Activated CD4-positive, alpha-beta T cell treated with anti-CD3 and anti-CD28 coated beads for 4 hours (primary cell): ENCODE results near the gene KCNK4.

Experiments used
- DNase-seq, 2 donors: peaks; one replicate each; pipeline ENCODE4 v3.0.0-alpha.2; 2020

KCNK4 gene

DNA sequence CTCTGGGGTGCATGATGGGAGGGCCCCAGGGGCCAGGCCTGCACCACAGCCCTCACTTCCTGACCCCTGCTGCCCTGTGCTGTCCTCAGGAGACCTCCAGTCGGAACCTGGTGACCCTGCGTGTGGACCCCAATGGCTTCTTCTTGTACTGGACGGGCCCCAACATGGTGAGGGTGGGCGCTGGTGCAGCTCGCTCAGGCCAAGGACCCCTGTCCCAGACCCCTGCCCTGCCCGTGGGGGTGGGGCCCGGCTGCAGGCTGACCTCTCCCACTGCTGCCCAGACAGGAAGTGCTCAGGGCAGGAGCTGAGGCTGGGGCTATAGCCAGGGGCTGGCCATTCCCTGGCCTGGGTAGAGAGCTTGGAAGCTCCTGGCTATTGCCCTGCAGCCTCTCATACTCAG is 36.8 kb upstream of the KCNK4 start:
- DNase-seq, result no peak

DNA sequence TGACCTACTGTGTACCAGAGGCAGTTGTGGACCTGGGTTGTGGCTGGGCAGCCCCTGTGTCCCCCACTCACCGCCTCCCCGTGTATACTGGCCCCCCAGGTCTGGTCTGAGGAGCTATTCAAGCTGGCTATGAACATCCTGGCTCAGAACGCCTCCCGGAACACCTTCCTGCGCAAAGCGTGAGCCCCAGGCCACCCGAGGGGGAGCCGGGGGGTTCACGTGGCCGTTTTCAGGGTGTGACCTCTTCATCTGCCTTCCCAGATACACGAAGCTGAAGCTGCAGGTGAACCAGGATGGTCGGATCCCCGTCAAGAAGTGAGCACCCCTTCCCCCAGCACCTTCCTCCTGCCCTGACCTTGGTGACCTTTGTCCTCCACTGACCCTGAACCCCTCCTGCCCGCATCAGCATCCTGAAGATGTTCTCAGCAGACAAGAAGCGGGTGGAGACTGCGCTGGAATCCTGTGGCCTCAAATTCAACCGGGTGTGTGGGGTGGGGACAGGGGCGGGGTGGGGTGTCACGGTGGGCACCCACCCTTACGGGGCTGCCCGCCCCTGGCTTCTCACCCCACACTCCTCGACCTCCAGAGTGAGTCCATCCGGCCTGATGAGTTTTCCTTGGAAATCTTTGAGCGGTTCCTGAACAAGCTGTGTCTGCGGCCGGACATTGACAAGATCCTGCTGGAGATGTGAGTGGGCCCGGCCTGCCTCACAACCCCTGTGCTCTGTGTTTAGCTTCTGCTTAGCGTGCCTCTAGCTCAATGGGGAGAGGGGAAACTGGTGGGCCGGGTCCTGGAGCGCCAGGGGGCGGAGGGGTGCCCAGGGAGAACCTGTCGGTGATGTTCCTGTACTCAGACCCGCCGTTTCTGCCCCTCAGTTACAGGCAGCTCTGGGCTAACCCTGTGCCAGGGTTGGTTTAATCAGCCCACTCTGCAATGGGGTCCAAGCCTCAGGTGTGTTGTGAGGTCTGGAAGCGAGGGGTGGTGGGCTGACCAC is 35.7 kb upstream of the KCNK4 start:
- DNase-seq, result no peak

DNA sequence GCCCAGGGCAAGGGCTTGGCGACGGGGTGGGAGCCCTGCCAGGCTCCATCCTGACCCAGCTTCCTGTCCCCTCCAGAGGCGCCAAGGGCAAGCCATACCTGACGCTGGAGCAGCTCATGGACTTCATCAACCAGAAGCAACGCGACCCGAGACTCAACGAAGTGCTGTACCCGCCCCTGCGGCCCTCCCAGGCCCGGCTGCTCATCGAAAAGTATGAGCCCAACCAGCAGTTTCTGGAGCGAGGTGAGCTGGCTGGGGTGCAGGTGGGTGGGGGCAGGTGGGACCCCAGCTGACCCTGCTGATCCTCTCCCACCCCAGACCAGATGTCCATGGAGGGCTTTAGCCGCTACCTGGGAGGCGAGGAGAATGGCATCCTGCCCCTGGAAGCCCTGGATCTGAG is 34.8 kb upstream of the KCNK4 start:
- DNase-seq, result no peak

DNA sequence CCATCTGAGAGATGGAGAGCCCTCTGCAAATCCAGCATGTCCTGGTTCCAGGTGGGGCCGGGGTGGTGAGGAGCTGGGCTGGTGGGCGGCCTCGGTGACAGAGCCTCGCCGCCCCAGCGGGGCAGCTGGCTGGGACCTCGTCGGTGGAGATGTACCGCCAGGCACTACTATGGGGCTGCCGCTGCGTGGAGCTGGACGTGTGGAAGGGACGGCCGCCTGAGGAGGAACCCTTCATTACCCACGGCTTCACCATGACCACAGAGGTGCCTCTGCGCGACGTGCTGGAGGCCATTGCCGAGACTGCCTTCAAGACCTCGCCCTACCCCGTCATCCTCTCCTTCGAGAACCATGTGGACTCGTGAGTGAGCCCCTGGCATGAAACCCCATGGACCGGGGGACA is 32.7 kb upstream of the KCNK4 start:
- no peak for DNase-seq

DNA sequence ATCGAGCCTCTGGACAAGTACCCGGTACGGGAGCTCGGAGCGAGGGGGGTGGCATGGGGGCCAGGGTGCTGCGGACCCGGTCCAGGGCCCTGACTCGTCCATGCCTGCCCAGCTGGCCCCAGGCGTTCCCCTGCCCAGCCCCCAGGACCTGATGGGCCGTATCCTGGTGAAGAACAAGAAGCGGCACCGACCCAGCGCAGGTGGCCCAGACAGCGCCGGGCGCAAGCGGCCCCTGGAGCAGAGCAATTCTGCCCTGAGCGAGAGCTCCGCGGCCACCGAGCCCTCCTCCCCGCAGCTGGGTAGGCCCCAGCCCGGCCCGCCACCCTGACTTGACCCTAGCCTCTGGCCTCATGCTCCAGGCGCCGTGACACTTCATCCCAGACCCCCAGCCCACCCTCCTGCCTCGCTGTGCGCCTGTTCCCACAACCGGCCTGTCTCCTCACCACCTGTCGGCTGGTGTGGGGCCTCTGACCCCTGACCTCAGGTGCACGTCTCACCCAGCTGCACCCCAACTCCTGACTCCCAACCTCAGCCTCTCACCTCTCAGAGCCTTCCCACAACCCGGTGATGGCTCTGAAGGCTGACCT is 32.1 kb upstream of the KCNK4 start:
- DNase-seq, result no peak

DNA sequence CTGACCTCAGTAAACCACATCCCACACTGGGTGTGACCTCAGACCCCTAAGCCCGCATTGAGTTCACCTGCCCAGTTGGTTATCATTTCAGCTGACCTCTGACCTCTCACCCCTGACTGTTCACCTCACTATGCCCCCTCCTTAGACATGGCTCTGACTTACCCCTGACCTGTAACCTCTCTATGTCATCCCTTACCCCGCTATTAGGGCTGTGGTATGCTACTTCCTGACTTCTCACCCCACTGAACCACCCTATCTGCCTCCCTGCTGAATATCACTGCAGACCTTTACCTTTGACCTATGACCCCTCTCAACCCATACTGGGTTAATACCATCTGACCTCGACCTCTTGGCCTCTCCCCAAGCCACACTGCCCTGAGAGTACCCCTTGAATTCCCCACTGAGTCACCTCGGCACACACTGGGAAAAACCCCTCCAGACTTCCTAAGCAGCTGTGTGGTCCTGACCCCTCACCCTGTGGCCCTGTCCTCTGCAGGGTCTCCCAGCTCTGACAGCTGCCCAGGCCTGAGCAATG is 31.5 kb upstream of the KCNK4 start:
- DNase-seq, result no peak

DNA sequence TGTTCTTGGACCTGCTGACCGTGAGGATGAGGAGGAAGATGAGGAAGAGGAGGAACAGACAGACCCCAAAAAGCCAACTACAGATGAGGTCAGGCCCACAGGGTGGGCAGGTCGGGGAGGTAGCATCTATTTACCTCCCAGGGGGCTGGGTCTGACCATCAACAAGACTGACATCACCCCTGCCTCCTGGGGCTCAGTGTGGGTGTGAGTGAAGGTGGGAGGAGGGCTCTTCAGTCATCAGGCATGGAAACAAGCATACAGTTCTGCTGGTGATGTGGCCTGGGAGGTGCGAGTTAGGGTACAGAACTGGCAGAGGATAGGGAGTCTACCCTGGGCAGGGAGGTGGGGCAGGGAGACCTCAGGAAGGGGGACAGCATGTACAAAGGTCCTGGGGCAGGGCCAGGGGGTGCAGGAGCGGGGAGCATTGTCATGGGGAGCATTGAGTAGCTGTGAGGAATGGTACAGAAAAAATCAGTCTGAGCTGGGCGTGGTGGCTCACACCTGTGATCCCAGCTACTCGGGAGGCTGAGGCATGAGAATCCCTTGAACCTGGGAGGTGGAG is 30.9 kb upstream of the KCNK4 start:
- no peak for DNase-seq

DNA sequence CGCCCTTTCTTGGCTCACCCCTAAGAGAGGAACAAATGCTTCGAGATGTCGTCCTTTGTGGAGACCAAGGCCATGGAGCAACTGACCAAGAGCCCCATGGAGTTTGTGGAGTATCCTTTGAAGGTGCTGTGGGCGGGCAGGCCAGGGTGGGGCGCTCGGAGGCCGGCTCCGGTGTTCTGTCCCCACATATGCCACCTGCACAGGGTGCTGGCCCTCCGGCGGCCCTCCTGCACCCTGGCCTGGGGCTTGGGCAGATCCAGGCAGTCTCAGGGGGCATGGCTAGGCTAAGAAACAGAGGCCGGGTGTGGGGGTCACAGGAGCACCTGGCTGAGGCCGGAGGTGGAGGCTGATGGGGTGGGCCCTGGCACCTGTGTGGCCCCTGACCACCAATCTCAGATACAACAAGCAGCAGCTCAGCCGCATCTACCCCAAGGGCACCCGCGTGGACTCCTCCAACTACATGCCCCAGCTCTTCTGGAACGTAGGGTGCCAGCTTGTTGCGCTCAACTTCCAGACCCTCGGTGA is 29.5 kb upstream of the KCNK4 start:
- no peak for DNase-seq

DNA sequence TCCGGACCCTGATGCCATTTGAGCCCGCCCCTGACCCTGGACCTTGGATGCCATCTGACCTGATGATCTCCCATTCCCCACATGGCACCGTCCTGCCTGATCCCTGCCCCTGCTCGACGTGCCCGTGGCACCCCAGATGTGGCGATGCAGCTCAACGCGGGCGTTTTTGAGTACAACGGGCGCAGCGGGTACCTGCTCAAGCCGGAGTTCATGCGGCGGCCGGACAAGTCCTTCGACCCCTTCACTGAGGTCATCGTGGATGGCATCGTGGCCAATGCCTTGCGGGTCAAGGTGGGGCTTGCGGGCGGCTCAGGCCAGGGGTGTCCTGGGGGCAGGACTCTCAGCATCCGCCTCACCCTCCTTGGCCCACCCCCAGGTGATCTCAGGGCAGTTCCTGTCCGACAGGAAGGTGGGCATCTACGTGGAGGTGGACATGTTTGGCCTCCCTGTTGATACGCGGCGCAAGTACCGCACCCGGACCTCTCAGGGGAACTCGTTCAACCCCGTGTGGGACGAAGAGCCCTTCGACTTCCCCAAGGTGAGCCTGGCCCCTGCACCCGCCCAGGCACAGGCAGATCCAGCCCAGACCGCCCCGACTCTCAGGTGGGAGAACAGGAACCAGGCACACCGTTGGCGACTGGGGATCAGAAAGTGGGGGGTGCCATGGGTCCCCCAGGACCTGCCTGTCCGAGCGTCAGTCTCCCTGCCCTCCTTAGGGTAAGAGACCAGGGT is 28.7 kb upstream of the KCNK4 start:
- DNase-seq, result no peak

DNA sequence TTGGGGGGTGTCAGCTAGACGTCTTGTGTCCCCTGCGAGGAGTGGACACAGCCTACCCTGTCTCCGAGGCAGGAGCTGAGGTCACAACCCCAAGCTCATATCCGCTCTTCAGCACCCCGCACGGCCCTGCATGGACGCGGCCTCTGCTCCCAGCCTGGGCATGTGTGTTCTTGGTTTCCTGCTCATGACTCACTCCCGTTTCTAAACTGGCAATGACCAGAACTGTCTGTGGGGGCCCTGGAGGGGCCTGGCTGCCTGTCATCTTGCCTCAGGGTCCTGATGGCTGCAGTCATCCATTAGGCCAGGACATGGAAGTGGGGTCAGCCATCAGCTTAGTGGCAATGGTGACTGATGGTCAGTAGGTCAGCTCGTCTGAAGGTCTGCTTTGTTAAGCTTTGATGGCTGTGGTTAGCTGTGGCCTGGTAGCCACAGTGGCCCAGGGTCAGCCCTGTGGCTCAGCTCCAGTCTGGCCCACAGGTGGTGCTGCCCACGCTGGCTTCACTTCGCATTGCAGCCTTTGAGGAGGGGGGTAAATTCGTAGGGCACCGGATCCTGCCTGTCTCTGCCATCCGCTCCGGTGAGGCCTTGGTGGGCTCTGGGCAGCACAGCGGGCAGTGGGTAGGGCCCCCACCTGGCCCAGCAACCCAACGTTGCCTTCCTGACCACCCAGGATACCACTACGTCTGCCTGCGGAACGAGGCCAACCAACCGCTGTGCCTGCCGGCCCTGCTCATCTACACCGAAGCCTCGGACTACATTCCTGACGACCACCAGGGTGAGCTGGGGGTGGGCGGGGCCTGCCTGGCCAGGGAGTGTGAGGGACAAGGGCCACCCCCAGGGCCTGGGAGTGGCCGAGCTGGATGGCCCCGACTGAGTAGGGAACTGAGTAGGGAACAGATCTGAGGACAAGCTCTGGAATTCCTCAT is 27.8 kb upstream of the KCNK4 start:
- no peak for DNase-seq

DNA sequence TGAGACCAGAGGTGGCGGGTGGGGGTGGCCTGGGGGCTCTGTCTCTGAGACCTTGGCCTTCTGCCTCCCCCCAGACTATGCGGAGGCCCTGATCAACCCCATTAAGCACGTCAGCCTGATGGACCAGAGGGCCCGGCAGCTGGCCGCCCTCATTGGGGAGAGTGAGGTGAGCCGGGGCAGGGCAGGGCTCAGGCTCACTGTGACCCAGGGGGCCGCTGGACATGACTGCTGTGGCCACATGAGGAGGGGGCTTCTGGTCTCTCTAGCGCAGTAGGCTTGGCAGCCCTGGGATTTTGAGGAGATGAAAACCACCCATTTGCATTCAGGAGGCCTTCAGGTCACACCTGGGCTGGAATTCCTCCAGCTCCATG is 27.2 kb upstream of the KCNK4 start:
- no peak for DNase-seq

DNA sequence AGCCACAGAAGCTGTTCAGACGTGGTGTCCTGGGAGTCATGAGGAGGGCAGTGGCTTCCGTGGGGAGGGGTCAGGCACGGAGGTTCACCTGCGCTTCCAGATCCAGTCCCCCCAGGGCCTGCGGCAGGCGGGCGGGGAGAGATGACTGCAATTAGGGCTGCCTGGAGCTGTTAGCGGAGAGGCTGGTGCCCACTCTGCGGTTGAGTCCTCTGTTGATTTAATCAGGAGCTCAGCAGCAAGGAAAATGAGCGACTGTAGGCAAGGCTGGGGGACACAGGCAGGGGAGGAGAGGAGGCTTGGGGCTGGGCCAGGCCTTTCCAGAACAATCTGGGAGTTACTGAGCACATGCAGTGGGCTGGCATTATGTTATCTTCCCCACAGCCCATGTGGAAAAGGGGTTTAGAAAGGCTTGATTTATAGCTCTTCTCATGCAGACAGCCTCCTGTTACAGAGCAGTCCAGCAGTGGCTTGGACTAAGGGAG is 26.7 kb upstream of the KCNK4 start:
- no peak for DNase-seq

DNA sequence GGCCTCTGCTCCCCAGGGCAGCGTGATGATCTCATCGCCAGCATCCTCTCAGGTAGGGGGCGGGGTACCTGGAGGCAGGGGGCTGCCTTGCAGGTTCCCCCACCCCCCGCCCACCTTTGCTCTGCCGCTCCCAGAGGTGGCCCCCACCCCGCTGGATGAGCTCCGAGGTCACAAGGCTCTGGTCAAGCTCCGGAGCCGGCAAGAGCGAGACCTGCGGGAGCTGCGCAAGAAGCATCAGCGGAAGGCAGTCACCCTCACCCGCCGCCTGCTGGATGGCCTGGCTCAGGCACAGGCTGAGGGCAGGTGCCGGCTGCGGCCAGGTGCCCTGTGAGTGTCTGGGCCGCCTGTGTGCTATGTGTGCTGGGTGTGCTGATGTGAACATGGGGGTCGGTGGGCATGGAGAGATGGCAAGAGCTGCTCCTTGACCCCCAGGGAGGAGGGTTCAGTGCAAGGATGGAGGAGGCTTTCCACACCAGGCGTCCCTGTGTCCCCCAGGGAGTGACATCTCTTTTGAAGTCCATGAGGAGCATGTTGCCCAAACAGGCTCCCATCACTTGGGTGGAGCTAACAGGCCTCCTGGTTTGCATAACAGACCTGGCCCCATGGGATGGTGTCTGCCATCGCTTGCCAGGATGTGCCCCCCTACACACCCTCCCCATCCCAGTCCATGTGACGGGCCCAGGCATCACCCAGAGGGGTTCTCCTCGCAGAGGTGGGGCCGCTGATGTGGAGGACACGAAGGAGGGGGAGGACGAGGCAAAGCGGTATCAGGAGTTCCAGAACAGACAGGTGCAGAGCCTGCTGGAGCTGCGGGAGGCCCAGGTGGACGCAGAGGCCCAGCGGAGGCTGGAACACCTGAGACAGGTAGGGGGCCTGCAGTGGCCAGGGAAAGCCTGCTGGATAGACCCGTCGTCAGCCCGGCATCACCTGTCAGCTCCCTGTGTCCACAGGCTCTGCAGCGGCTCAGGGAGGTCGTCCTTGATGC is 25.6 kb upstream of the KCNK4 start:
- DNase-seq, result no peak

DNA sequence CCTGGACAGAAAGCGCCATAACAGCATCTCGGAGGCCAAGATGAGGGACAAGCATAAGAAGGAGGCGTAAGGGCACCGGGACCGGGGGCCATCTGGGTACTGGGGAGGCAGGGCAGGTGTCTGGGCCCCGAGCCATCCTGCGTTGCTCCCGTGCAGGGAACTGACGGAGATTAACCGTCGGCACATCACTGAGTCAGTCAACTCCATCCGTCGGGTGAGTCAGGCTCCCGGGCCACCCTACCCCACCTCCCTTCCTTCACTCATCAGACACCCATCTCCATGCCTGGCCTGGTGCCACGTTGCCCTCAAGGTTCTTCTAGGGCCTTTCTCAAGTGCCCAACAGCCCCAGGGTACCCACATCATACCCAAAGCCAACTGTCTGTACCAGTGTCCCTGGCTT is 24.8 kb upstream of the KCNK4 start:
- DNase-seq, result no peak

DNA sequence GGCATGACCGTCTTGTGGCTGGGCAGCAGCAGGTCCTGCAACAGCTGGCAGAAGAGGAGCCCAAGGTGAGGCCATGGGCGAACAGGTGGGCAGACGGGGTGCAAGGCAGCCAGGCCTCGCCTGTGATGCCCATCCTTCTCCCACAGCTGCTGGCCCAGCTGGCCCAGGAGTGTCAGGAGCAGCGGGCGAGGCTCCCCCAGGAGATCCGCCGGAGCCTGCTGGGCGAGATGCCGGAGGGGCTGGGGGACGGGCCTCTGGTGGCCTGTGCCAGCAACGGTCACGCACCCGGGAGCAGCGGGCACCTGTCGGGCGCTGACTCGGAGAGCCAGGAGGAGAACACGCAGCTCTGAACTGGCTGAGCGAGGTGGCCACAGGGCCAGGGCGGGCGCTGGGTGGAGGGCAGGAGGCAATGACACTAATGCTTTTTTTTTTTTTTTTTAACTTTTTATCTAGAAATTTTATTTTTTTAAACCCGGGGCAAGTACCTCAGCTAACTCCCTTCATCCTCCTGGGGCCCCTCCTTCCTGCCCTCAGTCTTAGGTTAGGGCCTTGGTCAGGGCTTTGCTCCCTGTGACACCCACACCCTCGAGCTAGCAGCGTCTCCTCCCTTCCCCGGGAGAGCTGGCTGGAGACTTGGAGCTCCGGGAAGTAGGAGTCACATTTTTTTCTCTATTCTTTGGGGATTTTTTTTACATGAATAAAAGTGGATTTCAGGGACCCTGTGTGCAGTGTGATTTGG is 23.7 kb upstream of the KCNK4 start:
- no peak for DNase-seq

DNA sequence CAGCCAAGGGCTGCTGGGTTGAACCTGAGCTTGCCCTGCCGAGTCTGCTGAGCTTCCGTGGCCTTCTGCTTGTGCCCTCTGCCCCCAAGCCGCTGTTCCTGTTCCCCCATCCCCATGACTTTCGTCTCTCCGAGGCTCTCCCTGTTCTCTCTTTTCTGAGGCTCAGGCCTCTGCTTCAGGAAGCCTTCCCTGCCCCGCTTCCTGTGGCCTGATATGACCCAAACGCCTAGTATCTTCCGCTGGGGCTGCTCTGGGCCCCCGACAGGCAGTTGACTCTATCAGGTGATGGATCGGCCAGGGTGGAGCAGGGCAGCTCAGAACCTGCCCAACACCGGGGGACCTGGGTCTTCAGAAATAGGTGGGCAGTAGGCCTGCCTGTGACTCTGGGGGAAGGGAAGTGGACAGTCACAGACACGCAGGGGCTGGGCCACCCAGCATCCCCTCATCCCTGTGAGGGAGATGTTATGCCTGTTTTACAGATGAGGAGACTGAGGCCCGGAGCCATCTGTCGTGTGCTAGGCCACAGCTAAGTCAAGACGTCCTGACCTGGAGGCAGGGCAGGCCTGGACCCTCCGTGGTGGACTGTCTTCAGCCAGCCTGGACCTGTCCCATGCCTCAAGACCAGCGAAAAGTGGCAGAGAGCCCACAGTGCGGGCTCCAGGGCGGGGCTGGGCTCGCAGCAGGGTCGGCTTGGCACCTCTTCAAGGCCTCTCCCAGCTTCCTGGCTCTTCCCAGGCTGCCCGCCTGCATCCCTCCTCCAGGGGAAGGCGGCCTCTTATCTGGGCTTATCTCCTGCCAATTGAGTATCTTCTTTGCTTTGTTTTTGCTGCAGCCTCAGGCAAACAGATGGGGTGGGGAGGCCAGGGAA is 22.8 kb upstream of the KCNK4 start:
- no peak for DNase-seq

DNA sequence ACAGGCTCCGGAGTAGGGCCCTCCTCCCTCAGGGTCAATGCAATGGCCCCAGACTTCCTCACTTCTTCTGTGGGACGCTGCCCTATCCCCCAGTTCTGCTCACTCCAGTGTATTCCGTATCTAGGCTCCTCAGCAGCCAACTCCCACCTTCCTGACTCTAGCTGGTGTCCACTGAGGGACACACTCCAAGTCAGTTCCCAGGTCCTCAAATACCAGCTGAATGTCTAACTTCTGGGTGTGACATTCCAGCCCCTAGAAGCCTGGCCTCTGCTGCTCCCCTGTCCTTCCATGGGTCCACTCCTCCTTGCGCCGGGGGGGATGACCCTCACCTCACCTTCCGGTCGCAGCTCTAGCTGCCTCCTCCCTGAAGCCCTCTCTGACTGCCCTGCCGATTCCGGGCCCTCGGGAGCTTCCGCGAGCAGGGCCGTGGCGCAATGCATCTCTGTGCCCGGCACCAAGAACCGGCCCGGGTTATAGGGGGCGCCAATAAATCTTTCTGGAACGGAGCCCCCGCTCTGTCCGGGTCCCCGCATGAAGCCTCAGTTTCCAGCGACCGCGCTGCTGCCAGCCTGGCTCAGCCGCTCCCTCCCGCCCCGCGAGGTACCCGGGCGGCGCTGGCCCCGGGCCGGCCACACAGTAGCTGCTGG is 22.1 kb upstream of the KCNK4 start:
- peak in 1 of 2 donors; percentile 35 for DNase-seq
